Measurements from ENCODE around the gene SH3D19.

Gene SH3D19

DNA sequence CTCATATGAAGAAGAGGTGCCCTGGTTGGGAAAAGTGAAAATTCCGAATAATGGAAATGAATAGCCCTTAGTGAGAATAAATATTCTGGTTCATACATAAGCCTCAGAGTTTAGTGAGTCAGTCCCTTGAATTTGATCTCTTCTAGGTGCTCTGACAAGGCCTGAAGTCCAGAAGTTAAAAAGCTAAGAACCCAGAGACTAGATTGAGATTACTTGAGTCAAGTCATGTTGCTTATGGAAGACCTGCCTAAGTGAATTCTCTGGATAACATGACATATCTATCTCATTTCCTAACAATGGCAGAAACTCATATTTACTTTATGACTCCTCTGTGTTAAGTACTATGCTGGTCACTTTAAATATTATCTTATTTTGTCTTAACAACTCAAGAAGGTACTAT is 58.9 kb downstream of the SH3D19 start:
- H2AK5ac ChIP-seq (ENCODE audit: low read length): no peak overlapping the region
- no peak overlapping the region for H3K4me3 ChIP-seq (ENCODE audit: low read depth, low read length)
- H3K36me3 ChIP-seq (ENCODE audit: control insufficient read depth in 1 of 2, insufficient read depth in 2 of 2, low read length in 2 of 2): no peaks in the 10 kb centered on the region
- H3K79me2 ChIP-seq (ENCODE audit: control insufficient read depth, insufficient read depth, low read length, poor library complexity): no peaks in the 10 kb centered on the region
- H2BK12ac ChIP-seq (ENCODE audit: low read length): no peak overlapping the region
- H4K8ac ChIP-seq (ENCODE audit: low read depth, low read length): no peak overlapping the region
- no peaks in the 10 kb centered on the region for H3K9me3 ChIP-seq (ENCODE audit: insufficient read depth, low read depth, low read length)
- H3K18ac ChIP-seq (ENCODE audit: low read length): no peak overlapping the region
- H3K9ac ChIP-seq (ENCODE audit: low read length): no peak overlapping the region
- H2AFZ ChIP-seq (ENCODE audit: insufficient read depth, low read length, poor library complexity): no peak overlapping the region
- H3K4me1 ChIP-seq (ENCODE audit: control insufficient read depth in 1 of 2, insufficient read depth in 2 of 2, low read length in 2 of 2): peaks cover 3% of the 10 kb centered on the region in 2 experiments
- H4K12ac ChIP-seq (ENCODE audit: low read depth, low read length): no peak overlapping the region
- no peak overlapping the region for H3K23ac ChIP-seq (ENCODE audit: low read length)
- H3K4ac ChIP-seq (ENCODE audit: low read depth, low read length): no peak overlapping the region
- no peak overlapping the region for H2BK120ac ChIP-seq (ENCODE audit: insufficient read depth, low read length, poor library complexity)
- H3K4me2 ChIP-seq (ENCODE audit: low read length): no peak overlapping the region
- H3K79me1 ChIP-seq (ENCODE audit: low read length): no peaks in the 10 kb centered on the region
- no peak overlapping the region for H2BK5ac ChIP-seq (ENCODE audit: low read depth, low read length, poor library complexity)
- H4K91ac ChIP-seq (ENCODE audit: low read depth, low read length): no peak overlapping the region
- WGBS (ENCODE audit: extremely low coverage, insufficient coverage, insufficient read length): no CpG with 5 or more reads among the region's 1 CpG
- no peak overlapping the region for H3K27ac ChIP-seq (ENCODE audit: low read depth, low read length)
- no peak overlapping the region for H3K14ac ChIP-seq (ENCODE audit: low read length)
- DNase-seq: peak; percentile 18 to 80
- no peaks in the 10 kb centered on the region for H3K27me3 ChIP-seq (ENCODE audit: insufficient read depth, low read length)

GRCh38 chr4:151263455-151263854 is 62.0 kb downstream of the SH3D19 start:
- Histone ChIP-seq H2BK5ac (ENCODE audit: low read depth, low read length, poor library complexity) (no peak overlapping the region), H3K36me3 (ENCODE audit: control insufficient read depth in 1 of 2, insufficient read depth in 2 of 2, low read length in 2 of 2) (no peaks in the 10 kb centered on the region), H3K4ac (ENCODE audit: low read depth, low read length) (no peak overlapping the region), H3K27ac (ENCODE audit: low read depth, low read length) (no peak overlapping the region), H3K4me3 (ENCODE audit: low read depth, low read length) (no peak overlapping the region), H4K8ac (ENCODE audit: low read depth, low read length) (no peak overlapping the region), H2BK120ac (ENCODE audit: insufficient read depth, low read length, poor library complexity) (no peak overlapping the region), H3K23ac (ENCODE audit: low read length) (no peak overlapping the region), H3K27me3 (ENCODE audit: insufficient read depth, low read length) (no peaks in the 10 kb centered on the region), H3K14ac (ENCODE audit: low read length) (no peak overlapping the region), H3K4me1 (ENCODE audit: control insufficient read depth in 1 of 2, insufficient read depth in 2 of 2, low read length in 2 of 2) (peaks cover 3% of the 10 kb centered on the region in 2 experiments), H4K12ac (ENCODE audit: low read depth, low read length) (no peak overlapping the region), H3K79me1 (ENCODE audit: low read length) (no peaks in the 10 kb centered on the region), H2BK12ac (ENCODE audit: low read length) (no peak overlapping the region), H3K79me2 (ENCODE audit: control insufficient read depth, insufficient read depth, low read length, poor library complexity) (no peaks in the 10 kb centered on the region), H2AFZ (ENCODE audit: insufficient read depth, low read length, poor library complexity) (no peak overlapping the region), H3K9me3 (ENCODE audit: insufficient read depth, low read depth, low read length) (no peaks in the 10 kb centered on the region), H3K9ac (ENCODE audit: low read length) (no peak overlapping the region), H3K18ac (ENCODE audit: low read length) (no peak overlapping the region), H2AK5ac (ENCODE audit: low read length) (no peak overlapping the region), H4K91ac (ENCODE audit: low read depth, low read length) (no peak overlapping the region), H3K4me2 (ENCODE audit: low read length) (no peak overlapping the region)
- WGBS (ENCODE audit: extremely low coverage, insufficient coverage, insufficient read length): no CpG with 5 or more reads among the region's 2 CpGs
- no peak for DNase-seq

DNA sequence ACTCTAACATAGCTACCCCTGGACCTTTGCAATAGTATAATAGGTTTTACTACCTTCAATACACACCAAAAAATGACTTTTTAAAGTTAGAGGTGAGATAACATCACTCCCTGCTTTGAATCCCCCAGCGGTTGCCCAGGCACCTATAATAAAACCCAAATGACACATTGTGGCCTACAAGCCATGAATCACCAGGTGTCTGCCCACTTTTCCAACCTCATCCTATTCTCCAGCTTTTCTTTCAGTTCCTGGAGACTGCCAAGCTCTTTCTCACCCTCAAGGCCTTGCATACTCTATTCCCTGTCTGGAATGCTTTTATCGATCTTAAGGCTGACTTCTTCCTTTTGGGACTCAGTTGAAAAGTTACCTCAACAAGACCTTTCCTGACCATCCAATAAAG is 64.9 kb downstream of the SH3D19 start:
- Histone ChIP-seq H3K27ac (ENCODE audit: low read depth, low read length) (no peak overlapping the region), H3K27me3 (ENCODE audit: insufficient read depth, low read length) (no peaks in the 10 kb centered on the region), H3K9ac (ENCODE audit: low read length) (no peak overlapping the region), H3K18ac (ENCODE audit: low read length) (no peak overlapping the region), H2BK120ac (ENCODE audit: insufficient read depth, low read length, poor library complexity) (no peak overlapping the region), H4K91ac (ENCODE audit: low read depth, low read length) (no peak overlapping the region), H2BK5ac (ENCODE audit: low read depth, low read length, poor library complexity) (no peak overlapping the region), H3K79me2 (ENCODE audit: control insufficient read depth, insufficient read depth, low read length, poor library complexity) (peaks cover 1% of the 10 kb centered on the region), H2BK12ac (ENCODE audit: low read length) (no peak overlapping the region), H3K4me2 (ENCODE audit: low read length) (no peak overlapping the region), H3K14ac (ENCODE audit: low read length) (no peak overlapping the region), H3K9me3 (ENCODE audit: insufficient read depth, low read depth, low read length) (no peaks in the 10 kb centered on the region), H2AFZ (ENCODE audit: insufficient read depth, low read length, poor library complexity) (no peak overlapping the region), H3K4me1 (ENCODE audit: control insufficient read depth in 1 of 2, insufficient read depth in 2 of 2, low read length in 2 of 2) (peaks cover 3% of the 10 kb centered on the region in 2 experiments), H4K8ac (ENCODE audit: low read depth, low read length) (no peak overlapping the region), H3K79me1 (ENCODE audit: low read length) (no peaks in the 10 kb centered on the region), H2AK5ac (ENCODE audit: low read length) (no peak overlapping the region), H3K36me3 (ENCODE audit: control insufficient read depth in 1 of 2, insufficient read depth in 2 of 2, low read length in 2 of 2) (no peaks in the 10 kb centered on the region), H3K23ac (ENCODE audit: low read length) (no peak overlapping the region), H4K12ac (ENCODE audit: low read depth, low read length) (no peak overlapping the region), H3K4ac (ENCODE audit: low read depth, low read length) (no peak overlapping the region), H3K4me3 (ENCODE audit: low read depth, low read length) (no peak overlapping the region)
- DNase-seq: no peak
- no CpG with 5 or more reads among the region's 2 CpGs for WGBS (ENCODE audit: extremely low coverage, insufficient coverage, insufficient read length)

DNA sequence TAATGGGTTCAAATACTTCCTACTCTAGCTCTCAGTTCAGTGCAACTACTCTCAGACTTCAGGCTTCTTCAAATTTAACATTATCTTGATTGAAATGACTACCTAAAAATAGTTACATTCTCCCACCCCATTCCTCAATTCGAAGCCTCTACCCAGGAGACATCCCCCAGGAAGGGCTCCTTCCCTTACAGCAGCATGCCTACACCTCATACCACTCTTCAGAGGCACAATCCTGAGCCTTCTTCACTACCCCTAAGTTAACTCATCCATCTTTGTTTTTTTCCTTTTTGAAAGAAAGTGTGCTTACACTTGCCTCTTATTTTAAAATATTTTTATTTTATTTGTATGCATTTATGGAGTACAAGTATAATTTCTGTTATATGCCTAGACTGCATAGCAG is 65.7 kb downstream of the SH3D19 start:
- Histone ChIP-seq H3K27ac (ENCODE audit: low read depth, low read length) (no peak overlapping the region), H2AFZ (ENCODE audit: insufficient read depth, low read length, poor library complexity) (no peak overlapping the region), H2AK5ac (ENCODE audit: low read length) (no peak overlapping the region), H3K14ac (ENCODE audit: low read length) (no peak overlapping the region), H2BK120ac (ENCODE audit: insufficient read depth, low read length, poor library complexity) (no peak overlapping the region), H3K4me1 (ENCODE audit: control insufficient read depth in 1 of 2, insufficient read depth in 2 of 2, low read length in 2 of 2) (peaks cover 3% of the 10 kb centered on the region in 2 experiments), H3K18ac (ENCODE audit: low read length) (no peak overlapping the region), H4K8ac (ENCODE audit: low read depth, low read length) (no peak overlapping the region), H2BK12ac (ENCODE audit: low read length) (no peak overlapping the region), H3K79me1 (ENCODE audit: low read length) (no peaks in the 10 kb centered on the region), H3K9me3 (ENCODE audit: insufficient read depth, low read depth, low read length) (no peaks in the 10 kb centered on the region), H4K12ac (ENCODE audit: low read depth, low read length) (no peak overlapping the region), H3K27me3 (ENCODE audit: insufficient read depth, low read length) (no peaks in the 10 kb centered on the region), H3K9ac (ENCODE audit: low read length) (no peak overlapping the region), H2BK5ac (ENCODE audit: low read depth, low read length, poor library complexity) (no peak overlapping the region), H3K36me3 (ENCODE audit: control insufficient read depth in 1 of 2, insufficient read depth in 2 of 2, low read length in 2 of 2) (no peaks in the 10 kb centered on the region), H3K4ac (ENCODE audit: low read depth, low read length) (no peak overlapping the region), H3K4me2 (ENCODE audit: low read length) (no peak overlapping the region), H3K4me3 (ENCODE audit: low read depth, low read length) (no peak overlapping the region), H3K23ac (ENCODE audit: low read length) (no peak overlapping the region), H3K79me2 (ENCODE audit: control insufficient read depth, insufficient read depth, low read length, poor library complexity) (peaks cover 1% of the 10 kb centered on the region), H4K91ac (ENCODE audit: low read depth, low read length) (no peak overlapping the region)
- no CpG with 5 or more reads among the region's 1 CpG for WGBS (ENCODE audit: extremely low coverage, insufficient coverage, insufficient read length)
- no peak for DNase-seq

Measured in trophoblast cell (in vitro differentiated cells and primary cell).